ENCODE measurements around the gene TMEM259.

DNA sequence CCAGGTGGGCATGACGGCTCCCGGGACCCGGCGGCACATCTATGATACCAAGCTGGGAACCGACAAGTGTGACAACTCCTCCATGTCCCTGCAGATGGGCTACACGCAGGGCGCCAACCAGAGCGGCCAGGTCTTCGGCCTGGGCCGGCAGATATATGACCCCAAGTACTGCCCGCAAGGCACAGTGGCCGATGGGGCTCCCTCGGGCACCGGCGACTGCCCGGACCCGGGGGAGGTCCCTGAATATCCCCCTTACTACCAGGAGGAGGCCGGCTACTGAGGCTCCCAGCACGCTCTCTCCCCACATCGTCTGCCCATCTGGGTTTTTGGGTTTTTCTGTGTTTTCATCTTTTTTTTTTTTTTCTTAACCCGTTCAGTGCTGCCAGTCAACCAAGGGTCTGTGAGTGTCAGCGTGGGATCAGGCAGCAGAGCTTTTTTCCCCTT lies 16.7 kb upstream of the TMEM259 start:
- TF ChIP-seq, protein P1, sequence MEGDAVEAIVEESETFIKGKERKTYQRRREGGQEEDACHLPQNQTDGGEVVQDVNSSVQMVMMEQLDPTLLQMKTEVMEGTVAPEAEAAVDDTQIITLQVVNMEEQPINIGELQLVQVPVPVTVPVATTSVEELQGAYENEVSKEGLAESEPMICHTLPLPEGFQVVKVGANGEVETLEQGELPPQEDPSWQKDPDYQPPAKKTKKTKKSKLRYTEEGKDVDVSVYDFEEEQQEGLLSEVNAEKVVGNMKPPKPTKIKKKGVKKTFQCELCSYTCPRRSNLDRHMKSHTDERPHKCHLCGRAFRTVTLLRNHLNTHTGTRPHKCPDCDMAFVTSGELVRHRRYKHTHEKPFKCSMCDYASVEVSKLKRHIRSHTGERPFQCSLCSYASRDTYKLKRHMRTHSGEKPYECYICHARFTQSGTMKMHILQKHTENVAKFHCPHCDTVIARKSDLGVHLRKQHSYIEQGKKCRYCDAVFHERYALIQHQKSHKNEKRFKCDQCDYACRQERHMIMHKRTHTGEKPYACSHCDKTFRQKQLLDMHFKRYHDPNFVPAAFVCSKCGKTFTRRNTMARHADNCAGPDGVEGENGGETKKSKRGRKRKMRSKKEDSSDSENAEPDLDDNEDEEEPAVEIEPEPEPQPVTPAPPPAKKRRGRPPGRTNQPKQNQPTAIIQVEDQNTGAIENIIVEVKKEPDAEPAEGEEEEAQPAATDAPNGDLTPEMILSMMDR (IDR thresholded peaks at IDR 0.05; ENCODE audit: low read length): no peak
- no peak for TF ChIP-seq EZH2 (IDR thresholded peaks at IDR 0.05; ENCODE audit: borderline replicate concordance, low read length)
